Adrenal gland (tissue), 12 donors: ENCODE measurements around the gene TMEM147. TPM values are rescaled to one million over a fixed set of nuclear protein-coding genes. Genes with fewer than 3 reads are reported as not detected.
A peak's percentile ranks its signal among the peaks of the same experiment; 100 is the strongest.

Source experiments
- DNase-seq, 7 donors: peaks; one replicate each; pipeline ENCODE4 v3.0.0-alpha.2; 2019 to 2020
- H3K27ac ChIP-seq, 5 donors: fragments of 200-600 bp; sonication (generic) in 4 of 5; 1 replicate in 3 of 5; 2 replicates in 2 of 5; pipeline versions ENCODE4 v1.5.1 to v1.8.0; 2016 to 2020; ENCODE audit warnings: mild to moderate bottlenecking in 1 of 5
- H3K27me3 ChIP-seq: fragments of 200-600 bp; 2 replicates; pipeline ENCODE4 v1.8.0; 2021
- H3K36me3 ChIP-seq, 2 donors: fragments of 200-600 bp; replicated peaks in 1 of 2; 1 replicate in 1 of 2; 2 replicates in 1 of 2; pipeline versions ENCODE4 v1.5.1 to v1.8.0; 2018 to 2022
- H3K4me1 ChIP-seq, 2 donors: fragments of 200-600 bp; replicated peaks in 1 of 2; 1 replicate in 1 of 2; 2 replicates in 1 of 2; pipeline versions ENCODE4 v1.5.1 to v1.8.0; 2018 to 2021
- H3K4me3 ChIP-seq, 4 donors: fragments of 200-600 bp; sonication (generic) in 3 of 4; one replicate each; pipeline ENCODE4 v1.5.1; 2016 to 2018
- H3K9me3 ChIP-seq, 3 donors: fragments of 200-600 bp; sonication (generic) in 1 of 3; replicated peaks in 1 of 3; 1 replicate in 2 of 3; 2 replicates in 1 of 3; pipeline versions ENCODE4 v1.5.1 to v1.8.0; 2016 to 2021
- POLR2A ChIP-seq, 2 donors: fragments of 450-650 bp; IDR thresholded peaks; one replicate each; pipeline ENCODE4 v1.6.1; 2017; ENCODE audit warnings: antibody characterized with exemption in 2 of 2, mild to moderate bottlenecking in 2 of 2, moderate library complexity in 1 of 2
- WGBS, 4 donors: extraction: QIAGEN DNeasy Blood & Tissue Kit in 2 of 4; methylation state at CpG; one replicate each; pipeline versions ENCODE4 v1.1.5 to v1.1.7; 2013 to 2017; 5-methylcytosine and 5-hydroxymethylcytosine counted together
- intact Hi-C, 2 donors: fragments of 100-400 bp; cut with DNase I; formaldehyde crosslinking; loops; one replicate each; pipeline versions ENCODE4 v1.14.1 to v1.15.0; 2022 to 2023
- polyA plus RNA-seq, 3 donors: library from polyadenylated mRNA; stranded (reverse); fragments of 200-250 nt in 2 of 3; fragments of 350-450 nt in 1 of 3; fragmentation: Illumina TruSeq in 1 of 3; extraction: RNeasy Lipid Tissue Mini Kit (QIAGEN cat#74804) in 1 of 3; gene quantifications; one replicate each; pipeline ENCODE4 v1.2.3, GENCODE V29; 2013 to 2014
- total RNA-seq, 9 donors: library from RNA; depleted of rRNA in 4 of 9; stranded (reverse); fragments of >200 nt in 4 of 9; fragments of 120-200 nt in 1 of 9; fragmentation: NEBNext Ultra II Directional in 1 of 9; extraction: Animal tissue kit (Norgen Biotek cat#: 25700) in 1 of 9; gene quantifications; one replicate each; pipeline versions ENCODE4 v1.1.0 to v1.2.4, GENCODE V29; 2013 to 2023
- TF ChIP-seq, protein P1 (sequence below), 6 experiments: fragments of 450-650 bp in 4 of 6; fragments of 200-600 bp in 2 of 6; sonication (generic) in 1 of 6; IDR thresholded peaks; 1 replicate in 5 of 6; 2 replicates in 1 of 6; pipeline versions ENCODE4 v1.5.1 to v1.8.0; 2016 to 2021; ENCODE audit warnings: antibody characterized with exemption in 6 of 6, mild to moderate bottlenecking in 2 of 6, moderate library complexity in 1 of 6
- donor health status: healthy with polysubstance abuse.
- donor health status: Bipolar disorder and iron deficiency.
- donor health status: DM: yes; HTN: yes; CAD: no.
- donor health status: DM: no; HTN: no; CAD: no.
- donor health status: DM: no; HTN: no; CAD: no.
- donor health status: DM: yes; HTN: yes; CAD: no.

The TMEM147 gene
- total and polyA plus RNA-seq, 12 donors = 86.5 to 261 (median 180) TPM

DNA sequence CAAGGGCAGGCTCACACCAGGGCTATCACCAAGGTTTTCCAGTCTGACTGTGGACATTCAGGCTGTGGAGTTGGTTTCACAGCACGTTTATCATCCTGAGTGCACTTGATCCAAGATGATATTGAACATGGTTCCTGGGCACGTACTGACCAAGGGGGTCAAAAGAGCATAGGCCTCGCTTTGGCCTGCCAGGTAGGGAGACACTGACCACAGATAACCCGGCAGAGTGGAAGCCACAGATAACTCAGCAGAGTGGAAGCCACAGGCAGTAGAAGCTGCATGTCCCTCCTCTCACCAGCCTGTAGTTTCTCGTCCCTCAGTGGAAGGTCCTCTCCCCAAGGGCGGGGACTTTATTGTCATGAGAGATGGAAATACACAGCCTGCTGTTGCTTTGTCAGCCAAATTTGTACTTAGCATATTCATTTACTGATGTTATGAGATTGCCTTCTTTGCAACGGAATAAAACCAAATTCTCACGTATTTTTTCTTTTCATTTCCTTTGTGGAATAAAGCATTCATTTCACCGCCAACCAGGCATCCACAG is 46.4 kb upstream of the TMEM147 start:
- 76 to 89% (median 81%) methylated on average over 5 to 9 of the region's 9 CpGs for WGBS, 4 donors
- Histone ChIP-seq H3K27ac (no peak overlapping the region), H3K4me3 (no peak overlapping the region), H3K36me3 (no peaks in the 10 kb centered on the region), H3K9me3 (no peaks in the 10 kb centered on the region), H3K4me1 (peaks cover 0 to 5% of the 10 kb centered on the region in 2 donors), H3K27me3 (no peaks in the 10 kb centered on the region)
- no peak for DNase-seq
- intact Hi-C loops = no loop called here
- TF ChIP-seq POLR2A (IDR thresholded peaks at IDR 0.05) = no peak
- TF ChIP-seq, protein P1, sequence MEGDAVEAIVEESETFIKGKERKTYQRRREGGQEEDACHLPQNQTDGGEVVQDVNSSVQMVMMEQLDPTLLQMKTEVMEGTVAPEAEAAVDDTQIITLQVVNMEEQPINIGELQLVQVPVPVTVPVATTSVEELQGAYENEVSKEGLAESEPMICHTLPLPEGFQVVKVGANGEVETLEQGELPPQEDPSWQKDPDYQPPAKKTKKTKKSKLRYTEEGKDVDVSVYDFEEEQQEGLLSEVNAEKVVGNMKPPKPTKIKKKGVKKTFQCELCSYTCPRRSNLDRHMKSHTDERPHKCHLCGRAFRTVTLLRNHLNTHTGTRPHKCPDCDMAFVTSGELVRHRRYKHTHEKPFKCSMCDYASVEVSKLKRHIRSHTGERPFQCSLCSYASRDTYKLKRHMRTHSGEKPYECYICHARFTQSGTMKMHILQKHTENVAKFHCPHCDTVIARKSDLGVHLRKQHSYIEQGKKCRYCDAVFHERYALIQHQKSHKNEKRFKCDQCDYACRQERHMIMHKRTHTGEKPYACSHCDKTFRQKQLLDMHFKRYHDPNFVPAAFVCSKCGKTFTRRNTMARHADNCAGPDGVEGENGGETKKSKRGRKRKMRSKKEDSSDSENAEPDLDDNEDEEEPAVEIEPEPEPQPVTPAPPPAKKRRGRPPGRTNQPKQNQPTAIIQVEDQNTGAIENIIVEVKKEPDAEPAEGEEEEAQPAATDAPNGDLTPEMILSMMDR (IDR thresholded peaks at IDR 0.05) = no peak

DNA sequence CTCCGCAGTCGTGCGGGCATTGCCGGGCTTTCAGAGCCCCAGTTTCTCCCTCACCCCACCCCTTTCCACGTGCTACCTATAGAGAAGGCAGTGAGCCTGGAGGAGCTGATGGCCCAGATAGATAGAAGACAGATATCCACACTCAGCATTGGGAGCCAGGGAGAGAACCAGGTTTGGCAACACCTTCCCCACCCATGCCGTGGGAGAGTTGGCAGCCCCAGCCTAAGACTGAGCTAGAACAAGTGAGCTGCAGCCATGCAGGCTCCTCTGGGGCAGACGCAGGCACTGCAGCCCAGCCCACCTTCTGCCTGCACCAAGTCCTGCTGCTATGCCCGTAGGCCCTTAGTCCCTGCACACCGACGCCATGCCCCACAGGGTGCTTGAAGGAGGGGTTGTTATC is 44.8 kb upstream of the TMEM147 start:
- TF ChIP-seq, protein P1 (IDR thresholded peaks at IDR 0.05) = no peak
- TF ChIP-seq POLR2A (IDR thresholded peaks at IDR 0.05) = no peak
- intact Hi-C loops = no loop called here
- H3K9me3 ChIP-seq = no peaks in the 10 kb centered on the region
- H3K4me3 ChIP-seq = no peak overlapping the region
- H3K27ac ChIP-seq = no peak overlapping the region
- WGBS, 4 donors = 82 to 92% (median 89%) methylated on average over 8 to 10 of the region's 10 CpGs
- H3K36me3 ChIP-seq = no peaks in the 10 kb centered on the region
- no peaks in the 10 kb centered on the region for H3K4me1 ChIP-seq
- no peak for DNase-seq
- H3K27me3 ChIP-seq = no peaks in the 10 kb centered on the region

DNA sequence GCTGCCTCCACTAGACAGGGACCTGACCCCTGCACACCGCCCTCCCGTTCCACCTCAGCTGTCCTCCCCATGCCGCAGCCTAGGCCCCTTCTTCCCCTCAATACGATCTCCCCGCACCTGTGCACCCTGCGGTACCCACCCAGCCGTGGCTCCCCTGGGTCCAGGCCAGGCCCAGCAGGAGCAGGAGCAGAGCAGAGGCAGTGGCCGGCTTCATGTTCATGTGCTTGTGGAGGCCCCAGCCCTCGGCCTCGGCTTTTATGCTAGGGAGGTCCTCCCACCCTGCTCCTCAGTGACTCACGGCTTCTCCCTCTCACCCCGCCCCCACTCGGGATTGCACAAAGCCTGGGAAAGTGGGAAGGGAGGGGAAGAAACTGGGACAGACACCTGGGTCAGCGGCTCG is 43.7 kb upstream of the TMEM147 start:
- TF ChIP-seq, protein P1 (IDR thresholded peaks at IDR 0.05) = no peak
- no peak for TF ChIP-seq POLR2A (IDR thresholded peaks at IDR 0.05)
- intact Hi-C loops = no loop called here
- H3K27me3 ChIP-seq = no peaks in the 10 kb centered on the region
- peak in 5 of 7 donors; percentile 27 to 64 (median 58) for DNase-seq
- no peak overlapping the region for H3K27ac ChIP-seq
- no peaks in the 10 kb centered on the region for H3K36me3 ChIP-seq
- no peaks in the 10 kb centered on the region for H3K4me1 ChIP-seq
- no peaks in the 10 kb centered on the region for H3K9me3 ChIP-seq
- no peak overlapping the region for H3K4me3 ChIP-seq
- WGBS, 4 donors = 64 to 77% (median 68%) methylated on average over 10 to 15 of the region's 15 CpGs

GRCh38 chr19:35502751-35503150 is 42.7 kb upstream of the TMEM147 start:
- 77 to 91% (median 87%) methylated on average over 4 of the region's 4 CpGs for WGBS, 4 donors
- intact Hi-C loops = no loop called here
- no peak overlapping the region for H3K4me3 ChIP-seq

More at GRCh38 chr19:35502751-35503150, 42.7 kb upstream of the TMEM147 start:
- Histone ChIP-seq H3K9me3 (no peaks in the 10 kb centered on the region), H3K36me3 (no peaks in the 10 kb centered on the region), H3K4me1 (no peaks in the 10 kb centered on the region), H3K27ac (no peak overlapping the region), H3K27me3 (no peaks in the 10 kb centered on the region)
- TF ChIP-seq, protein P1 (IDR thresholded peaks at IDR 0.05) = no peak
- TF ChIP-seq POLR2A (IDR thresholded peaks at IDR 0.05) = no peak
- no peak for DNase-seq
